ENCODE data around the gene GASK1A.

GRCh38 chr3:42999212-42999611 lies 20.1 kb downstream of the GASK1A start:
- TF ChIP-seq CTCF (conservative IDR thresholded peaks at IDR 0.05) (no peak), ZFX (IDR thresholded peaks at IDR 0.05) (no peak)
